PC-9 (cell line): Measurements from ENCODE around the gene CTDNEP1.

Experiments used
- CTCF ChIP-seq: fragments of 200-600 bp; sonication (generic); conservative IDR thresholded peaks from 2 replicates; pipeline ENCODE4 v1.6.1; 2017; ENCODE audit warnings: mixed run types, antibody characterized with exemption, mild to moderate bottlenecking, moderate library complexity
- EZH2 ChIP-seq: fragments of 200-600 bp; sonication (generic); IDR thresholded peaks from 2 replicates; pipeline ENCODE4 v1.8.0; 2017; ENCODE audit warnings: antibody characterized with exemption, low read depth

- TF ChIP-seq CTCF (no peak), EZH2 (no peak)
These were observed 8.0 kb upstream of the CTDNEP1 start for GRCh38 chr17:7259555-7259889.
